Activated naive CD8-positive, alpha-beta T cell treated with anti-CD3 and anti-CD28 coated beads, Interleukin-2, amount 50 U/mL, for 24 hours (primary cell): Measurements from ENCODE around the gene LNP1.
"Not testable (repeated sequence)": the region's sequence is repeated elsewhere in the genome, so short reads cannot be mapped to it uniquely, and the experiment has no call there.

Source experiments
- ATAC-seq: fragments of 150-1000 bp; cut with Tn5 transposase; one replicate; pipeline ENCODE4 v1.10.0; 2021
- DNase-seq: peaks from one replicate; pipeline ENCODE4 v3.0.0; 2021
- H3K27ac Mint-ChIP-seq: one replicate; pipeline ENCODE4 v1.8.0; 2021; ENCODE audit warnings: mild to moderate bottlenecking, mixed read lengths
- H3K27me3 Mint-ChIP-seq: one replicate; pipeline ENCODE4 v1.8.0; 2021; ENCODE audit warnings: mixed read lengths
- H3K36me3 Mint-ChIP-seq: one replicate; pipeline ENCODE4 v1.8.0; 2021; ENCODE audit warnings: low read depth, mixed read lengths
- H3K4me1 Mint-ChIP-seq: one replicate; pipeline ENCODE4 v1.8.0; 2021; ENCODE audit warnings: mixed read lengths
- H3K4me3 Mint-ChIP-seq: one replicate; pipeline ENCODE4 v1.8.0; 2021; ENCODE audit warnings: mild to moderate bottlenecking, moderate library complexity, mixed read lengths
- H3K9me3 Mint-ChIP-seq: one replicate; pipeline ENCODE4 v1.8.0; 2021; ENCODE audit warnings: mixed read lengths

The LNP1 gene

GRCh38 chr3:100436951-100437350, 35.6 kb downstream of the LNP1 start:
- no peak for DNase-seq
- Mint-ChIP-seq H3K27me3 (no peaks in the 10 kb centered on the region), H3K9me3 (peaks cover 6% of the 10 kb centered on the region), H3K4me3 (no peak overlapping the region), H3K27ac (no peak overlapping the region), H3K36me3 (peaks cover 2% of the 10 kb centered on the region), H3K4me1 (peaks cover 8% of the 10 kb centered on the region)
- no peak for ATAC-seq

DNA sequence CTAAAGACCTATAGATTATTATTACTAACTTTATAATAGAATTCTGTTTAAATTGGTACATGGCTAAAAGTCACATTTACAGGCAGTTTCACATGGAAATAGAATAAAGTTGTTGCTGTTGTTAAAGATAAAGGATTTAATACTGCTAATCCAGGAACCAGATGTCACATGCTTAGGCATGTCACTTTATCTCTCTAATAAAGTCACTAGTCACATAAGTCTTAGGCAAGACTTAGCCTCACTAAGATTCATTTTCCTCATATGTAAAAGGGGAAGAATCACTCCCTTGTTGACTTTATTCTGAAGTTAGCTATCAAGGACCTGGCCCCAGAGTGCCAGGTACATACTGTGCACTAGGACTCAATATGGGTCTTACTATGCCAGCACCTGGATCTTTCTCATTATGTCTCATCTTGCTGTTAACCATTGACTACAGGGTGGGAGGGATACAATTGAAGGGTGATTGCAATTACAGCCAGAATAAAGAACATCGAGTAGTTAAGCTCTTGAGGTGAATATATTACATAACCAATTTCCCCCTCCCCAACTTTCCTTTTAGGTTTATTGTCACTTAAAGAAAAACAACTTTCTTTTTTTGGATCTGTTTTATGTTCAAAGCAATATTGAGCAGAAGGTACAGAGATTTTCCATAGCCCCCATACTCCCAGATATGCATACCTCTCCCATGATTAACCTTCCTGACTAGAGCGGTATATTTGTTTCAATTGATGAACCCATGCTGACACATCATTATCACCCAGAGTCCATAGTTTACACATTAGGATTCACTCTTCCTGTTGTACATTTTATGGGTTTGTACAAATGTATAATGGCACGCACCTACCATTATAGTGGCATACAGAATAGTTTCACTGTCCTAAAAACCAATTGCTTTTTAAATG, 36.6 kb downstream of the LNP1 start:
- Mint-ChIP-seq H3K4me3 (no peak overlapping the region), H3K36me3 (peaks cover 2% of the 10 kb centered on the region), H3K9me3 (peaks cover 6% of the 10 kb centered on the region), H3K4me1 (peaks cover 8% of the 10 kb centered on the region), H3K27ac (no peak overlapping the region), H3K27me3 (no peaks in the 10 kb centered on the region)
- no peak for ATAC-seq
- DNase-seq = no peak

DNA sequence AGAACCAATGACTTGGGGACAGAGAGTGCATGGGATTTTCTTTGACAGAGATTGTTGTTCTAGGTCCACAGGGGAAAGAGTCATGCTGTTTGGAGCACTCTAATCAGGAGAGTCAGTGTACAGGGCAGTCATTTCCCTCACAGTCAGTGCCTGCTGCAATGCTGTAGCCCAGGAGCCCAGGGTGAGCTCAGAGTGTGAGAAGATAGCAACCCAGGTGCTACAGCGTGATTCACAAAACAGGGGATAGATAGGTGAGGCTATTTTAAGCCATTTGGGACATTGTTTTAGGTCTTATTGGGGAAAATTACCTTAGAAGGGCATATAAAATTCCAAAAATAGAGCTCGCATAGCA, 37.3 kb downstream of the LNP1 start:
- Mint-ChIP-seq H3K27ac (no peak overlapping the region), H3K36me3 (peaks cover 2% of the 10 kb centered on the region), H3K4me1 (peaks cover 8% of the 10 kb centered on the region), H3K9me3 (peaks cover 6% of the 10 kb centered on the region), H3K27me3 (no peaks in the 10 kb centered on the region), H3K4me3 (no peak overlapping the region)
- no peak for ATAC-seq
- DNase-seq = no peak

DNA sequence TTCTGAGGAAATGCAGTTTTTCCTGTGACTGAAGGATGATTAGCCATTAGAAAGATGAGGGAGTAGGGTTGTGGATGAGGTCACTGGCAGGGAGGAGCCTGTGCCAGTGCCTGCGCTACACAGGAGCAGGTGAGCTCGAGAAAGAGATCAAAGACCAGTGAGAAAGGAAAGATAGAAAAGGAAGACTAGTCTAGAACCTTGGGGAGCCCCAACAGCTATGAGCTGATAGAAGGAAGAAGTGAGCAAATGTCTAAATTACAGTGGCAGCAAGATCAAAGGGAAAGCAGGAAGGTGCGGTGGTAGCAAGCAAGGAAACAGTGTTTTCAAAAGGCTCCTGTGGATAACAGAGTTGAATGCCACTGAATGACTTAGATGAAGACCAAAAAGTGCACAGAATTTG, 39.6 kb downstream of the LNP1 start:
- ATAC-seq (no peak), DNase-seq (peak; percentile 4)
- Mint-ChIP-seq H3K4me3 (peak overlapping the region; percentile 10), H3K9me3 (no peaks in the 10 kb centered on the region), H3K27ac (no peak overlapping the region), H3K27me3 (no peaks in the 10 kb centered on the region), H3K4me1 (peaks cover 8% of the 10 kb centered on the region), H3K36me3 (peaks cover 3% of the 10 kb centered on the region)

- Mint-ChIP-seq H3K36me3 (peaks cover 3% of the 10 kb centered on the region), H3K9me3 (no peaks in the 10 kb centered on the region), H3K4me1 (peaks cover 8% of the 10 kb centered on the region), H3K4me3 (no peak overlapping the region), H3K27ac (no peak overlapping the region), H3K27me3 (no peaks in the 10 kb centered on the region)
- DNase-seq (no peak), ATAC-seq (no peak)
Observed at GRCh38 chr3:100443690-100444089, 42.4 kb downstream of the LNP1 start.

DNA sequence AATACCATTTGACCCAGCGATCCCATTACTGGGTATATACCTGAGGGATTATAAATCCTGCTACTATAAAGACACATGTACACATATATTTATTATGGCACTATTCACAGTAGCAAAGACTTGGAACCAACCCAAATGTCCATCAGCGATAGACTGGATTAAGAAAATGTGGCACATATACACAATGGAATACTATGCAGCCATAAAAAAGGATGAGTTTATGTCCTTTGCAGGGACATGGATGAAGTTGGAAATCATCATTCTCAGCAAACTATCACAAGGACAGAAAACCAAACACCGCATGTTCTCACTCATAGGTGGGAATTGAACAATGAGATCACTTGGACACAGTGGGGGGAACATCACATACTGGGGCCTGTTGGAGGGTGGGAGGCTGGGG, 45.7 kb downstream of the LNP1 start:
- ATAC-seq, H3K9me3 Mint-ChIP-seq, H3K36me3 Mint-ChIP-seq, H3K4me1 Mint-ChIP-seq, DNase-seq, H3K27me3 Mint-ChIP-seq, H3K27ac Mint-ChIP-seq, H3K4me3 Mint-ChIP-seq: not testable (repeated sequence)

GRCh38 chr3:100448079-100448478, 46.7 kb downstream of the LNP1 start:
- no peak for ATAC-seq

DNA sequence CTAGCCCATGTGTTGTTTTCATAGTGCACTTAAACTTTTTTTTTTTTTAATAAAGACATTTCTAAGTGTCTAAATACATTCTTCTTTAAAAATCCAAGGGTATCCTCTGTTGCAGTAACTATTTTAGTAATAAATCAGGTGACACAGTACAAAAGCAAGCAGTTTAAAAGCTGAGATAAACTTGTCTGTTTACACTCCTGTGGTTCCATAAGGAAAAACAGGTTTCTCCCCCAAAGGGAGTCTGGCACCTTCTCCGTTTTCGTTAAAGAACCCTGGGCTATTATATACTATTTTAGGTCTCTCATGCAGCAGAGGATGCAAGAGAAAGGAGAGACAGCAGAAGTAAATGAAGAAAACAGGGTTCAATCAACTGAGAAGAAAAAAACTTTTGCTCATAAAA, 47.9 kb downstream of the LNP1 start:
- Mint-ChIP-seq H3K27me3 (no peaks in the 10 kb centered on the region), H3K4me1 (no peaks in the 10 kb centered on the region), H3K9me3 (no peaks in the 10 kb centered on the region), H3K27ac (no peak overlapping the region), H3K4me3 (no peak overlapping the region), H3K36me3 (no peaks in the 10 kb centered on the region)
- ATAC-seq = no peak
- no peak for DNase-seq

More at GRCh38 chr3:100448079-100448478, 46.7 kb downstream of the LNP1 start:
- no peak overlapping the region for H3K4me3 Mint-ChIP-seq
- H3K9me3 Mint-ChIP-seq = no peaks in the 10 kb centered on the region
- no peaks in the 10 kb centered on the region for H3K4me1 Mint-ChIP-seq
- peaks cover 3% of the 10 kb centered on the region for H3K36me3 Mint-ChIP-seq
- no peak for DNase-seq
- no peak overlapping the region for H3K27ac Mint-ChIP-seq
- no peaks in the 10 kb centered on the region for H3K27me3 Mint-ChIP-seq

DNA sequence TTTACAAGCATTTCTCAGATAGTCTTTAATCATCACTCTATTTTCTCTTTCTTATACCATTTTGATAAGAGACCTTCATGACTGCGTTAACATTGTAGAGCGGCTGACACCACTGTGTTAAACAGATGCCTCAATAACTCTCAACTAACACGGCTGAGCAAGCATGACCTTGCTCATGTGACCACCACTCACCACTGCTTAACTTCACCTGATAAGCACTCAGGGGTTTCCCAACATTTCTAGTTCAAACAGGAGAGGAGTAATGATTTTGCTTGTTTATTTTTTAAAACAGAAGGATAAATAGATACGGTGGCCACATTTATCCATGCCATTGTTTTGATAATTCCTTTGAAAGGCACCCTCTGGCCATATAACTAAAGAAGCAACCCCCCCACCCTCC, 53.3 kb downstream of the LNP1 start:
- Mint-ChIP-seq H3K27ac (no peak overlapping the region), H3K4me1 (no peaks in the 10 kb centered on the region)
- ATAC-seq = no peak

DNA sequence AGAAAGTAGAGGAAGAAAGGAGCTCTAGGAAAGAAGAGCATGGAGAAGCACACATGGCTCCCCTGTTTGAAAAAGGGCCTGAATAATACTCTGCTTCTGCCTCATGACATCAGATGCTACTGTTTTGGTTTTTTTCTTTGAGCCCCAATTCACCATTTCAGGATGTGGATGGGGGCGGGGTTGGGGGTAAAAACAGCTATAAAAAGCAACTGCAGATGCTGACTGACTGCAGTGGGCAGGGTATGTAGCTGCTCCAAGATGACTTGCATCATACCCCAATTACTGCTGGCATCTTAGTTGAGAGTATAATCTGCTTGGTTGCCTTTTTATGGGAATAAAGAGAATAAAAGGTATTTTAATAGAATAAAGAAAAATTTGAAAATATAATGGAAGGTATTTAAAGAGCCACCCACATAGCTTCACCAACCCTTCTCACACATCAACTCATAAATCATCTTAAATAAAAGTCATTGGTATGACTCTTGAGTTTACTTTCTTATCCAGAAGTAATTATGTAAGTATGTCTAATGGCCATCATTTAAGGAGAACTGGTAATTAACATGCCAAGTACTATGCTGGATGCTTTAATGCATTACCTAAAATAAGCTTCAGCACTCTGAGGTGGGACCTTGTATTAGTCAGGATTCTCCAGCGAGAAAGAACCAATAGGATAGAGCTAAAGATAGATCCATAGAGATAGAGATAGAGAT, 54.7 kb downstream of the LNP1 start:
- Mint-ChIP-seq H3K4me3 (no peak overlapping the region), H3K4me1 (no peaks in the 10 kb centered on the region), H3K27ac (no peak overlapping the region), H3K9me3 (no peaks in the 10 kb centered on the region), H3K27me3 (no peaks in the 10 kb centered on the region), H3K36me3 (no peaks in the 10 kb centered on the region)
- DNase-seq (no peak), ATAC-seq (no peak)

More for the DNA sequence above, 53.3 kb downstream of the LNP1 start:
- Mint-ChIP-seq H3K9me3 (no peaks in the 10 kb centered on the region), H3K36me3 (no peaks in the 10 kb centered on the region), H3K4me3 (no peak overlapping the region), H3K27me3 (no peaks in the 10 kb centered on the region)
- DNase-seq = no peak

GRCh38 chr3:100456745-100457144, 55.4 kb downstream of the LNP1 start:
- Mint-ChIP-seq H3K27ac (no peak overlapping the region), H3K36me3 (no peaks in the 10 kb centered on the region), H3K9me3 (no peaks in the 10 kb centered on the region), H3K4me1 (no peaks in the 10 kb centered on the region), H3K4me3 (no peak overlapping the region), H3K27me3 (no peaks in the 10 kb centered on the region)
- DNase-seq (no peak), ATAC-seq (no peak)

GRCh38 chr3:100457811-100458210, 56.5 kb downstream of the LNP1 start:
- DNase-seq (no peak), ATAC-seq (no peak)
- Mint-ChIP-seq H3K4me1 (no peaks in the 10 kb centered on the region), H3K9me3 (no peaks in the 10 kb centered on the region), H3K27me3 (no peaks in the 10 kb centered on the region), H3K4me3 (no peak overlapping the region), H3K27ac (no peak overlapping the region), H3K36me3 (no peaks in the 10 kb centered on the region)

DNA sequence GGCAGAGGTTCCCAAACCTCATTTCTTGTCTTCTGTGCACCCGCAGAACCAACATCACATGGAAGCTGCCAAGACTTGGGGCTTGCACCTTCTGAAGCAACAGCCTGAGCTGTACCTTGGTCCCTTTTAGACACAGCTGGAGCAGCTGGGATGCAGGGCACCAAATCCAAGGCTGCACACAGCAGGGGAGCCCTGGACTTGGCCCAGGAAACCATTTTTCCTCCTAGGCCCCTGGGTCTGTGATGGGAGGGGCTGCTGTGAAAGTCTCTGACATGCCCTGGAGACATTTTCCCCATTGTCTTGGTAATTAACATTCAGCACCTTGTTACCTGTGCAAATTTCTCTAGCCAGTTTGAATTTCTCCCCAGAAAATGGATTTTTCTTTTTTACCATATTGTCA, 57.5 kb downstream of the LNP1 start:
- Mint-ChIP-seq H3K27ac (no peak overlapping the region), H3K4me1 (no peaks in the 10 kb centered on the region), H3K9me3 (no peaks in the 10 kb centered on the region), H3K4me3 (no peak overlapping the region), H3K36me3 (no peaks in the 10 kb centered on the region), H3K27me3 (no peaks in the 10 kb centered on the region)
- DNase-seq (no peak), ATAC-seq (no peak)

GRCh38 chr3:100463002-100463401, 61.7 kb downstream of the LNP1 start:
- peak; percentile 86 for ATAC-seq
- Mint-ChIP-seq H3K27me3 (no peaks in the 10 kb centered on the region), H3K9me3 (no peaks in the 10 kb centered on the region), H3K4me3 (no peak overlapping the region), H3K4me1 (no peaks in the 10 kb centered on the region), H3K36me3 (no peaks in the 10 kb centered on the region), H3K27ac (no peak overlapping the region)
- DNase-seq = no peak

DNA sequence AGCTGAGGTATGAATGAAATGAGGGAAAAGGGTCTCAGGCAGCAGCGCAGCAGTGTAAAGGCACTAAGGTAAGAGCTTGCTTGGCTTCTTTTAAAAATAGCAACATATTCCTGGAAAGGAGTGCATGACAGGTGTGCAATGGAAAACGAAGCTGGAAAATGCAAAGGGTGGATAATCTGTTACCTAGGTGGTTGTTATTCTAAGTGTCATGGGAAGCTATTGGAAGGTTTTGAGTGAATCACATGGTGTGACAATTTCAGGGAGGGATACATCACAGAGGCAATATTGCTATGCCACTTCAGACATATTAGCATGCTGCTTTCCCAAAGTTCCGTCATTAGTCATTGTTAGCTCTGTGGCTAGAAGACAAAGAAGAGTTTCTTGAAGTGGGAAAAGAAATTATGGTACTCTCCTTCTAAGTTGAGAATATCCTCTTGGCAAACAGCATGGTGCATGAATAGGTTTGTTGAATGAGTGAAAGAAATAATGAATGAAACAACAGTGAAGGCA, 62.4 kb downstream of the LNP1 start:
- Mint-ChIP-seq H3K4me1 (no peaks in the 10 kb centered on the region), H3K4me3 (no peak overlapping the region), H3K27me3 (no peaks in the 10 kb centered on the region), H3K9me3 (peaks cover 2% of the 10 kb centered on the region), H3K36me3 (no peaks in the 10 kb centered on the region), H3K27ac (no peak overlapping the region)
- ATAC-seq (no peak), DNase-seq (no peak)
